Liver (tissue), 9 donors: ENCODE results near the gene MAP3K20. TPM values are rescaled to one million over a fixed set of nuclear protein-coding genes. Genes with fewer than 3 reads are reported as not detected.

Experiments
- DNase-seq: peaks from one replicate; pipeline ENCODE4 v3.0.0-alpha.2; 2017; ENCODE audit warnings: low spot score
- H3K27ac ChIP-seq, 2 donors: one replicate each; pipeline ENCODE4 v1.7.0; 2013; ENCODE audit warnings: inconsistent platforms in 2 of 2, low read length in 2 of 2, control low read depth in 1 of 2, low read depth in 1 of 2, mild to moderate bottlenecking in 1 of 2
- H3K27me3 ChIP-seq, 4 donors: one replicate each; pipeline versions ENCODE4 v1.6.1 to v1.7.0; 2013; ENCODE audit warnings: low read length in 3 of 4, inconsistent platforms in 1 of 4, mild to moderate bottlenecking in 1 of 4, moderate library complexity in 1 of 4; ENCODE audit not compliant: control insufficient read depth in 4 of 4, insufficient read depth in 4 of 4
- H3K36me3 ChIP-seq, 4 donors: one replicate each; pipeline versions ENCODE4 v1.6.1 to v1.7.0; 2013; ENCODE audit warnings: low read length in 3 of 4, mild to moderate bottlenecking in 3 of 4, low read depth in 1 of 4, moderate library complexity in 1 of 4; ENCODE audit not compliant: control insufficient read depth in 4 of 4, insufficient read depth in 3 of 4
- H3K4me1 ChIP-seq, 4 donors: one replicate each; pipeline versions ENCODE4 v1.6.1 to v1.7.0; 2013; ENCODE audit warnings: low read length in 3 of 4, mild to moderate bottlenecking in 3 of 4, moderate library complexity in 1 of 4; ENCODE audit not compliant: control insufficient read depth in 4 of 4, insufficient read depth in 4 of 4
- H3K4me3 ChIP-seq, 3 donors: one replicate each; pipeline versions ENCODE4 v1.6.1 to v1.7.0; 2013; ENCODE audit warnings: low read length in 3 of 3, control low read depth in 1 of 3, low read depth in 1 of 3, mild to moderate bottlenecking in 1 of 3
- H3K9ac ChIP-seq, 2 donors: one replicate each; pipeline ENCODE4 v1.7.0; 2013; ENCODE audit warnings: low read length in 2 of 2, mild to moderate bottlenecking in 2 of 2, moderate library complexity in 2 of 2, control low read depth in 1 of 2, low read depth in 1 of 2
- H3K9me3 ChIP-seq, 4 donors: one replicate each; pipeline versions ENCODE4 v1.6.1 to v1.7.0; 2013; ENCODE audit warnings: low read length in 3 of 4; ENCODE audit not compliant: control insufficient read depth in 4 of 4
- ATF3 ChIP-seq: IDR thresholded peaks from 2 replicates; pipeline ENCODE4 v1.6.1; 2016; ENCODE audit warnings: antibody characterized with exemption
- EGR1 ChIP-seq, 2 donors: IDR thresholded peaks; 2 replicates each; pipeline ENCODE4 v1.6.1; 2016 to 2018; ENCODE audit warnings: antibody characterized with exemption in 2 of 2, low read depth in 2 of 2
- FOXA1 ChIP-seq: IDR thresholded peaks from 2 replicates; pipeline ENCODE4 v1.6.1; 2016; ENCODE audit warnings: antibody characterized with exemption
- GABPA ChIP-seq, 2 donors: IDR thresholded peaks in 1 of 2; conservative IDR thresholded peaks in 1 of 2; 2 replicates each; pipeline ENCODE4 v1.6.1; 2016; ENCODE audit warnings: antibody characterized with exemption in 2 of 2, mild to moderate bottlenecking in 1 of 2, moderate library complexity in 1 of 2
- HNF4A ChIP-seq, 2 donors: conservative IDR thresholded peaks; 2 replicates each; pipeline ENCODE4 v1.6.1; 2016; ENCODE audit warnings: antibody characterized with exemption in 2 of 2, mild to moderate bottlenecking in 2 of 2
- HNF4G ChIP-seq: IDR thresholded peaks from 2 replicates; pipeline ENCODE4 v1.6.1; 2016; ENCODE audit warnings: antibody characterized with exemption
- JUND ChIP-seq, 2 donors: IDR thresholded peaks; 2 replicates each; pipeline ENCODE4 v1.6.1; 2016; ENCODE audit warnings: antibody characterized with exemption in 2 of 2
- NR2F2 ChIP-seq: IDR thresholded peaks from 2 replicates; pipeline ENCODE4 v1.6.1; 2016; ENCODE audit warnings: antibody characterized with exemption
- RAD21 ChIP-seq, 2 donors: IDR thresholded peaks; 2 replicates each; pipeline ENCODE4 v1.6.1; 2016; ENCODE audit warnings: antibody characterized with exemption in 2 of 2, mild to moderate bottlenecking in 2 of 2
- RXRA ChIP-seq, 2 donors: IDR thresholded peaks; 2 replicates each; pipeline ENCODE4 v1.6.1; 2017 to 2018; ENCODE audit warnings: antibody characterized with exemption in 2 of 2, mild to moderate bottlenecking in 1 of 2
- SP1 ChIP-seq: IDR thresholded peaks from 2 replicates; pipeline ENCODE4 v1.6.1; 2018; ENCODE audit warnings: antibody characterized with exemption, mild to moderate bottlenecking
- ZBTB33 ChIP-seq: IDR thresholded peaks from 2 replicates; pipeline ENCODE4 v1.6.1; 2016; ENCODE audit warnings: antibody characterized with exemption
- WGBS: extraction: QIAGEN DNeasy Blood & Tissue Kit; methylation state at CpG from one replicate; pipeline ENCODE4 v1.1.7; 2013; 5-methylcytosine and 5-hydroxymethylcytosine counted together
- polyA plus RNA-seq, 2 donors: library from polyadenylated mRNA; stranded (reverse) in 1 of 2; unstranded in 1 of 2; fragments of 200-250 nt in 1 of 2; fragments of >200 nt in 1 of 2; fragmentation: Nextera tagmentation in 1 of 2; extraction: Ambion mirVana in 1 of 2; gene quantifications; one replicate each; pipeline versions ENCODE4 v1.2.1 to v1.2.3, GENCODE V29; 2013 to 2015
- total RNA-seq, 2 donors: library from RNA; depleted of rRNA; stranded (reverse); fragments of >200 nt; gene quantifications; one replicate each; pipeline ENCODE4 v1.2.3, GENCODE V29; 2014
- TF ChIP-seq, protein P1 (sequence below): IDR thresholded peaks from 2 replicates; pipeline ENCODE4 v1.6.1; 2016; ENCODE audit warnings: antibody characterized with exemption
- TF ChIP-seq, protein P2 (sequence below): IDR thresholded peaks from 2 replicates; pipeline ENCODE4 v1.6.1; 2016; ENCODE audit warnings: antibody characterized with exemption, mild to moderate bottlenecking
- donor health status: healthy.
- donor health status: healthy.
- donor health status: healthy.
- donor health status: healthy.
- donor health status: healthy.

MAP3K20 gene
- total and polyA plus RNA-seq, 4 donors, result 9.1 to 22.6 (median 14.9) TPM

DNA sequence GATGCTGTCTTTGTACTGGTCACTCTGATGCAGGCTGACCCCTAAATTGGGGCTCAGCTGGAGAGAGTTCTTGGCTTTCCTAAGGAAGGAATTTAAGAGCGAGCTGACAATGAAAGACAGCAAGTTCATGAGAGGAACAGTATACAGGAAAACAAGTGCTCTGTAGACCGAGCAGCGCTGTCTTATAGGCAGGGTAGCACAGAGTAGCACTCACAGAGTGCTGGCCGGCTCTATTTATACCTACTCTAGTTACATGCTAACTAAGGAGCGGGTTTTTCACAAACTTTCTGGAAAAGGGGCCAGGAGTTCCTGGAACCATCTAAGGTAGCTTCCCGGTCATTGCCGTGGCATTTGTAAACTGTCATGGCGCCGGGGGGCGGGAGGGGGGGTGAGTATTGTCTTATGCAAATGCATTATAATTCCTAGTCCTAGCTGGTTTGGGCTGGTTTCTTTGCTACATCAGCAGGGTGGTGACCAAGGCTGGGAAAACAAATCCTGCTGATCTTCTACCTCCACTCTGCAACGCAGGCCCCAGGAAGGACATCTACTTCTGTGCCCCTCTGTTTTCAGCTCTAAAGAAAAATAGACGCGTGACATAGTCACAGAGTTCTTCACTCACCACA, 31.6 kb upstream of the MAP3K20 start:
- WGBS, result 91% methylated on average over 13 of the region's 13 CpGs
- no peaks in the 10 kb centered on the region for H3K36me3 ChIP-seq
- H3K27me3 ChIP-seq, result no peaks in the 10 kb centered on the region
- H3K27ac ChIP-seq, result peak overlapping the region; percentile 55 to 74
- no peaks in the 10 kb centered on the region for H3K9me3 ChIP-seq
- no peak for TF ChIP-seq NR2F2
- TF ChIP-seq JUND (IDR thresholded peaks at IDR 0.05), result no peak
- TF ChIP-seq, protein P1, sequence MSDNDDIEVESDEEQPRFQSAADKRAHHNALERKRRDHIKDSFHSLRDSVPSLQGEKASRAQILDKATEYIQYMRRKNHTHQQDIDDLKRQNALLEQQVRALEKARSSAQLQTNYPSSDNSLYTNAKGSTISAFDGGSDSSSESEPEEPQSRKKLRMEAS, result no peak
- TF ChIP-seq, protein P2, sequence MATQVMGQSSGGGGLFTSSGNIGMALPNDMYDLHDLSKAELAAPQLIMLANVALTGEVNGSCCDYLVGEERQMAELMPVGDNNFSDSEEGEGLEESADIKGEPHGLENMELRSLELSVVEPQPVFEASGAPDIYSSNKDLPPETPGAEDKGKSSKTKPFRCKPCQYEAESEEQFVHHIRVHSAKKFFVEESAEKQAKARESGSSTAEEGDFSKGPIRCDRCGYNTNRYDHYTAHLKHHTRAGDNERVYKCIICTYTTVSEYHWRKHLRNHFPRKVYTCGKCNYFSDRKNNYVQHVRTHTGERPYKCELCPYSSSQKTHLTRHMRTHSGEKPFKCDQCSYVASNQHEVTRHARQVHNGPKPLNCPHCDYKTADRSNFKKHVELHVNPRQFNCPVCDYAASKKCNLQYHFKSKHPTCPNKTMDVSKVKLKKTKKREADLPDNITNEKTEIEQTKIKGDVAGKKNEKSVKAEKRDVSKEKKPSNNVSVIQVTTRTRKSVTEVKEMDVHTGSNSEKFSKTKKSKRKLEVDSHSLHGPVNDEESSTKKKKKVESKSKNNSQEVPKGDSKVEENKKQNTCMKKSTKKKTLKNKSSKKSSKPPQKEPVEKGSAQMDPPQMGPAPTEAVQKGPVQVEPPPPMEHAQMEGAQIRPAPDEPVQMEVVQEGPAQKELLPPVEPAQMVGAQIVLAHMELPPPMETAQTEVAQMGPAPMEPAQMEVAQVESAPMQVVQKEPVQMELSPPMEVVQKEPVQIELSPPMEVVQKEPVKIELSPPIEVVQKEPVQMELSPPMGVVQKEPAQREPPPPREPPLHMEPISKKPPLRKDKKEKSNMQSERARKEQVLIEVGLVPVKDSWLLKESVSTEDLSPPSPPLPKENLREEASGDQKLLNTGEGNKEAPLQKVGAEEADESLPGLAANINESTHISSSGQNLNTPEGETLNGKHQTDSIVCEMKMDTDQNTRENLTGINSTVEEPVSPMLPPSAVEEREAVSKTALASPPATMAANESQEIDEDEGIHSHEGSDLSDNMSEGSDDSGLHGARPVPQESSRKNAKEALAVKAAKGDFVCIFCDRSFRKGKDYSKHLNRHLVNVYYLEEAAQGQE, result no peak
- TF ChIP-seq HNF4G, result no peak
- DNase-seq, result no peak
- no peak overlapping the region for H3K9ac ChIP-seq
- H3K4me3 ChIP-seq, result no peak overlapping the region
- H3K4me1 ChIP-seq, result peaks cover 0 to 8% (median 2%) of the 10 kb centered on the region in 4 donors

DNA sequence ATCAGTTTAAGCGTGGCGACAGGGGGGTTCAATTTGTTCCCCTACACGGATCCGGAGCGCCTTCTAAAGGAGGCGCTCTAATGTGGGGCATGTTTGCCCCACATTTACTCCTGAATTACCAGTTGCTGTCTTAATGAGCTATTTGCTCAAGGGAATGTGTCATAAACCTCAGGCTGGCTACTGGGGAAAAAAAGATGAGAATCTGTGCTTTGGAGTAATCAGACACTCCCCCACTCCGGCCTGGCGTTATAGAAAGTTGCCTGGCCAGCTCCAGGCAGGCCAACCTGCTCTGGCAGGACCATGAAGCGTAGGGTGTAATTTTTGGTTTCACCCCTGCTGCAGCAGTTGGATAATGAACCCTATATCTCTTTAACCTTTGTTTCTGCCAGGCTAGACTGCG, 31.0 kb upstream of the MAP3K20 start:
- TF ChIP-seq ATF3 (no peak), RXRA (IDR thresholded peaks at IDR 0.05) (no peak), GABPA (IDR thresholded peaks at IDR 0.05 in 1 of 2, conservative IDR thresholded peaks at IDR 0.05 in 1 of 2) (no peak), RAD21 (IDR thresholded peaks at IDR 0.05) (no peak), SP1 (no peak), ZBTB33 (no peak), HNF4G (no peak), NR2F2 (no peak), HNF4A (conservative IDR thresholded peaks at IDR 0.05) (no peak), FOXA1 (no peak), EGR1 (IDR thresholded peaks at IDR 0.05; ENCODE audit: low read depth in 2 of 2) (no peak)
- TF ChIP-seq, protein P2, result no peak
- TF ChIP-seq, protein P1, result no peak
- Histone ChIP-seq H3K27me3 (no peaks in the 10 kb centered on the region), H3K36me3 (no peaks in the 10 kb centered on the region), H3K9me3 (no peaks in the 10 kb centered on the region), H3K27ac (peak overlapping the region in 1 of 2 donors; percentile 41), H3K4me1 (peaks cover 0 to 13% (median 2%) of the 10 kb centered on the region in 4 donors), H3K9ac (no peak overlapping the region), H3K4me3 (no peak overlapping the region)
- DNase-seq, result no peak
- WGBS, result 96% methylated on average over 10 of the region's 10 CpGs
